ENCODE results near the gene PLAC1.

GRCh38 chrX:134541906-134542305 lies 116.4 kb downstream of the PLAC1 start:
- TF ChIP-seq POLR2AphosphoS5 (IDR thresholded peaks at IDR 0.05; ENCODE audit: low read depth) (no peak), CTCF (conservative IDR thresholded peaks at IDR 0.05; ENCODE audit: low read depth in 2 of 2) (no peak)
